MM.1S (cell line): ENCODE data around the gene SLC12A4.
"Not testable (repeated sequence)": the region's sequence is repeated elsewhere in the genome, so short reads cannot be mapped to it uniquely, and the experiment has no call there.

Experiments used
- CTCF ChIP-seq: fragments of 300-600 bp; sonication (generic); IDR thresholded peaks from 2 replicates; pipeline ENCODE4 v1.5.1; 2016; ENCODE audit warnings: antibody characterized with exemption, low read length, mixed read lengths
- EZH2 ChIP-seq: fragments of 300-600 bp; sonication (generic); optimal IDR thresholded peaks from 2 replicates; pipeline ENCODE3; 2017; ENCODE audit warnings: low read depth, mild to moderate bottlenecking, antibody characterized with exemption, low read length, mixed read lengths
- EZH2phosphoT487 ChIP-seq: fragments of 300-600 bp; sonication (generic); IDR thresholded peaks from 2 replicates; pipeline ENCODE4 v1.6.1; 2018; ENCODE audit warnings: antibody characterized with exemption, low read length

- TF ChIP-seq CTCF, EZH2, EZH2phosphoT487: not testable (repeated sequence)
Observed at GRCh38 chr16:67998779-67999688, 30.6 kb upstream of the SLC12A4 start, which contains the start of gene DPEP2.
